ENCODE data around the gene KRT16. TPM values are rescaled to one million over a fixed set of nuclear protein-coding genes. Genes with fewer than 3 reads are reported as not detected.

KRT16 gene
- total RNA-seq, 1 experiment from 2014 or later, result 0.61 TPM

DNA sequence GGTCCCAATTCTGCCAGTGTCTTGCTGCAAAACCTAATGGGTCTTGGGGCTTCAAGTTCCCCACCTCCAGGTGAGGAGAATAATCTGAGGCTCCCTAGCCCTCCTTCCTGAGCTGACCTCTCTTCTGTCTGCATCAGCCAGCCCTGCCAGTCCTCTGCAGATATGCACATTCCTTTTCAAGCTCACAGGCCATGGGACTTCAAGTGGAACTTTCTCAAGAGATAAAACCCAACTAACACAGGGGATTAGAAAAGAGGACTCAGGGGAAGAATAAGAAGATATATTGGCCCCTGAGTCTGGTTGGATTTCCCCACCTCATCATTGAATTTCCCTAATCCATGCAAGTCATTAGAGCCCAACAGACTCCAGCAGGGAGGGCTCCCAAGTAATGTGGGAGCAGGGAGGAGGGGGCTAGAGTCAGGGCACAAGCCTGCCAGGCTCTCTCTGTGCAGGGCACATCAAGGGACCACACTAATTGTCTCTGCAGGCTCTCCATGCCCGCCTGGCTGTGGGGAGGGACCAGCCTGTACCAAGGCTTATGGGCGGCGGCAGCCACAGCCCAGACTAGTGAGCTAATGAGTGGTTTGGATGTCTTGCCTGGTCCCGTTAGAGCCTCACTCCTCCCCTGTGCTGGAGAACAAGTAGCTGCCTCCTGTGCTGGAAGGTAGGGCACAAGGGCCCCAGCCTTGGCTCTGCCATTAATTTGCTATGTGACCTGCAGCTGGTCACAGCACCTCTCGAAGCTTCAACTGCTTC, 27.1 kb downstream of the KRT16 start:
- no peaks in the 10 kb centered on the region for H4K20me1 ChIP-seq (ENCODE audit: insufficient read depth)
- no peak for TF ChIP-seq CBX3 (IDR thresholded peaks at IDR 0.05; ENCODE audit: low read depth)
- no peak for TF ChIP-seq CEBPB (IDR thresholded peaks at IDR 0.05; ENCODE audit: low read depth)
- no peak for TF ChIP-seq POLR2AphosphoS5 (IDR thresholded peaks at IDR 0.05; ENCODE audit: low read depth, low read length)
- no peak for TF ChIP-seq JUND (IDR thresholded peaks at IDR 0.05)
- no peak for TF ChIP-seq SIN3A (IDR thresholded peaks at IDR 0.05; ENCODE audit: low read depth)
- TF ChIP-seq, protein P1, sequence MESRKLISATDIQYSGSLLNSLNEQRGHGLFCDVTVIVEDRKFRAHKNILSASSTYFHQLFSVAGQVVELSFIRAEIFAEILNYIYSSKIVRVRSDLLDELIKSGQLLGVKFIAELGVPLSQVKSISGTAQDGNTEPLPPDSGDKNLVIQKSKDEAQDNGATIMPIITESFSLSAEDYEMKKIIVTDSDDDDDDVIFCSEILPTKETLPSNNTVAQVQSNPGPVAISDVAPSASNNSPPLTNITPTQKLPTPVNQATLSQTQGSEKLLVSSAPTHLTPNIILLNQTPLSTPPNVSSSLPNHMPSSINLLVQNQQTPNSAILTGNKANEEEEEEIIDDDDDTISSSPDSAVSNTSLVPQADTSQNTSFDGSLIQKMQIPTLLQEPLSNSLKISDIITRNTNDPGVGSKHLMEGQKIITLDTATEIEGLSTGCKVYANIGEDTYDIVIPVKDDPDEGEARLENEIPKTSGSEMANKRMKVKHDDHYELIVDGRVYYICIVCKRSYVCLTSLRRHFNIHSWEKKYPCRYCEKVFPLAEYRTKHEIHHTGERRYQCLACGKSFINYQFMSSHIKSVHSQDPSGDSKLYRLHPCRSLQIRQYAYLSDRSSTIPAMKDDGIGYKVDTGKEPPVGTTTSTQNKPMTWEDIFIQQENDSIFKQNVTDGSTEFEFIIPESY (IDR thresholded peaks at IDR 0.05; ENCODE audit: extremely low read depth, insufficient replicate concordance, low read length), result no peak
- TF ChIP-seq SRF (IDR thresholded peaks at IDR 0.05; ENCODE audit: low read depth), result no peak
- TF ChIP-seq ZFX (IDR thresholded peaks at IDR 0.05), result no peak
- no peak for TF ChIP-seq YY1 (IDR thresholded peaks at IDR 0.05; ENCODE audit: extremely low read depth, insufficient replicate concordance, low read depth, low read length)
- TF ChIP-seq ATF3 (IDR thresholded peaks at IDR 0.05), result no peak
- TF ChIP-seq EZH2 (IDR thresholded peaks at IDR 0.05), result no peak
- no peak for TF ChIP-seq RAD21 (IDR thresholded peaks at IDR 0.05; ENCODE audit: low read depth)
- TF ChIP-seq, protein P2, sequence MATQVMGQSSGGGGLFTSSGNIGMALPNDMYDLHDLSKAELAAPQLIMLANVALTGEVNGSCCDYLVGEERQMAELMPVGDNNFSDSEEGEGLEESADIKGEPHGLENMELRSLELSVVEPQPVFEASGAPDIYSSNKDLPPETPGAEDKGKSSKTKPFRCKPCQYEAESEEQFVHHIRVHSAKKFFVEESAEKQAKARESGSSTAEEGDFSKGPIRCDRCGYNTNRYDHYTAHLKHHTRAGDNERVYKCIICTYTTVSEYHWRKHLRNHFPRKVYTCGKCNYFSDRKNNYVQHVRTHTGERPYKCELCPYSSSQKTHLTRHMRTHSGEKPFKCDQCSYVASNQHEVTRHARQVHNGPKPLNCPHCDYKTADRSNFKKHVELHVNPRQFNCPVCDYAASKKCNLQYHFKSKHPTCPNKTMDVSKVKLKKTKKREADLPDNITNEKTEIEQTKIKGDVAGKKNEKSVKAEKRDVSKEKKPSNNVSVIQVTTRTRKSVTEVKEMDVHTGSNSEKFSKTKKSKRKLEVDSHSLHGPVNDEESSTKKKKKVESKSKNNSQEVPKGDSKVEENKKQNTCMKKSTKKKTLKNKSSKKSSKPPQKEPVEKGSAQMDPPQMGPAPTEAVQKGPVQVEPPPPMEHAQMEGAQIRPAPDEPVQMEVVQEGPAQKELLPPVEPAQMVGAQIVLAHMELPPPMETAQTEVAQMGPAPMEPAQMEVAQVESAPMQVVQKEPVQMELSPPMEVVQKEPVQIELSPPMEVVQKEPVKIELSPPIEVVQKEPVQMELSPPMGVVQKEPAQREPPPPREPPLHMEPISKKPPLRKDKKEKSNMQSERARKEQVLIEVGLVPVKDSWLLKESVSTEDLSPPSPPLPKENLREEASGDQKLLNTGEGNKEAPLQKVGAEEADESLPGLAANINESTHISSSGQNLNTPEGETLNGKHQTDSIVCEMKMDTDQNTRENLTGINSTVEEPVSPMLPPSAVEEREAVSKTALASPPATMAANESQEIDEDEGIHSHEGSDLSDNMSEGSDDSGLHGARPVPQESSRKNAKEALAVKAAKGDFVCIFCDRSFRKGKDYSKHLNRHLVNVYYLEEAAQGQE (IDR thresholded peaks at IDR 0.05; ENCODE audit: low read depth), result no peak
- TF ChIP-seq ZNF274 (IDR thresholded peaks at IDR 0.05; ENCODE audit: low read depth, low read length), result no peak
- no peak for TF ChIP-seq ELF1 (IDR thresholded peaks at IDR 0.05; ENCODE audit: borderline replicate concordance, low read depth)
- no peak for TF ChIP-seq CTCF (IDR thresholded peaks at IDR 0.05 in 2 of 3, conservative IDR thresholded peaks at IDR 0.05 in 1 of 3; ENCODE audit: borderline replicate concordance in 1 of 3, insufficient read depth in 1 of 3, low read depth in 2 of 3, low read length in 2 of 3)
- TF ChIP-seq, protein P3, sequence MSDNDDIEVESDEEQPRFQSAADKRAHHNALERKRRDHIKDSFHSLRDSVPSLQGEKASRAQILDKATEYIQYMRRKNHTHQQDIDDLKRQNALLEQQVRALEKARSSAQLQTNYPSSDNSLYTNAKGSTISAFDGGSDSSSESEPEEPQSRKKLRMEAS (IDR thresholded peaks at IDR 0.05), result no peak
- TF ChIP-seq EGR1 (IDR thresholded peaks at IDR 0.05; ENCODE audit: low read depth), result no peak
- TF ChIP-seq FOSL1 (IDR thresholded peaks at IDR 0.05; ENCODE audit: low read depth), result no peak
- no peak for TF ChIP-seq POLR2A (IDR thresholded peaks at IDR 0.05; ENCODE audit: borderline replicate concordance, extremely low read depth, insufficient read depth, insufficient read length)
- no peak overlapping the region for H2AFZ ChIP-seq (ENCODE audit: low read depth, low read length, poor library complexity, severe bottlenecking)
- DNase-seq (ENCODE audit: low read depth, low spot score) (no peak), ATAC-seq (no peak)
- no peaks in the 10 kb centered on the region for H3K9me2 ChIP-seq (ENCODE audit: insufficient read depth)
- no peaks in the 10 kb centered on the region for H3K79me2 ChIP-seq (ENCODE audit: insufficient read depth, low read length)
- H3K27me3 ChIP-seq (ENCODE audit: insufficient read depth, low read length), result no peaks in the 10 kb centered on the region
- H3K4me2 ChIP-seq (ENCODE audit: low read length), result no peak overlapping the region
- no peak overlapping the region for H3K4me3 ChIP-seq (replicated peaks in 1 of 2; ENCODE audit: low read depth in 1 of 2, low read length in 2 of 2)
- intact Hi-C loops (cut with micrococcal nuclease), result no loop called here
- H3K27ac ChIP-seq (ENCODE audit: low read depth, low read length), result no peak overlapping the region
- CTCF ChIA-PET, result interaction anchor here (1.4 kb wide), 1 partner anchor 36 kb away, joined by 3 read pairs; no protein-coding TSS in a partner anchor
- no TSS peak for BruUV-seq (replicated peaks)
- no peak overlapping the region for H3K9ac ChIP-seq (ENCODE audit: low read length)
- RAD21 ChIA-PET (ENCODE audit: low non-redundant PET in 1 of 2, low total read pairs in 2 of 2, uncharacterized antibody in 2 of 2, unreplicated experiment in 2 of 2), result no interaction called here
- H3K9me3 ChIP-seq (ENCODE audit: control insufficient read depth in 1 of 2, insufficient read depth in 1 of 2, low read depth in 1 of 2, low read length in 2 of 2), result no peaks in the 10 kb centered on the region
- H3K36me3 ChIP-seq (ENCODE audit: control insufficient read depth in 1 of 2, insufficient read depth in 2 of 2, low read length in 2 of 2), result no peaks in the 10 kb centered on the region
- H3K4me1 ChIP-seq (ENCODE audit: control insufficient read depth in 1 of 2, insufficient read depth in 2 of 2, low read length in 2 of 2), result peaks cover 3 to 19% of the 10 kb centered on the region in 2 experiments; a peak in 3 of 4 replicates
- POLR2A ChIA-PET, result no interaction called here
